Activated CD4-positive, alpha-beta T cell treated with anti-CD3 and anti-CD28 coated beads, Interleukin-2, amount 50 U/mL, for 4 hours (primary cell): ENCODE data around the gene ALG14.
"Not testable (repeated sequence)": the region's sequence is repeated elsewhere in the genome, so short reads cannot be mapped to it uniquely, and the experiment has no call there.

Source experiments
- DNase-seq, 2 experiments: peaks; one replicate each; pipeline ENCODE4 v3.0.0-alpha.2; 2020

The ALG14 gene

GRCh38 chr1:95072532-95073419, at the start of gene ALG14:
Gene ALG14 (minus strand): TSS chr1:95072951. CDS start chr1:95072898, 53 bp downstream.
- peak; percentile 90 to 91 for DNase-seq

GRCh38 chr1:95122151-95122697, 49.5 kb upstream of the ALG14 start:
- DNase-seq, result no peak

GRCh38 chr1:95119273-95119672, 46.5 kb upstream of the ALG14 start:
- no peak for DNase-seq

GRCh38 chr1:95118710-95119109, 46.0 kb upstream of the ALG14 start:
- no peak for DNase-seq

- DNase-seq, result peak; percentile 7 to 14
Measured at GRCh38 chr1:95118067-95118499, 45.3 kb upstream of the ALG14 start.

GRCh38 chr1:95117207-95118066, 44.7 kb upstream of the ALG14 start, which contains the start of gene TLCD4:
Gene TLCD4 (plus strand): TSS chr1:95117355. CDS start chr1:95143902, 26,547 bp downstream.
- peak; percentile 29 to 37 for DNase-seq

- peak; percentile 30 to 38 for DNase-seq
Measured at GRCh38 chr1:95116580-95117206, 43.9 kb upstream of the ALG14 start.

- no peak for DNase-seq
Measured at GRCh38 chr1:95115708-95116137, 43.0 kb upstream of the ALG14 start.

- DNase-seq, result no peak
Measured at GRCh38 chr1:95113684-95114083, 40.9 kb upstream of the ALG14 start.

- no peak for DNase-seq
Measured at GRCh38 chr1:95111014-95111413, 38.3 kb upstream of the ALG14 start.

- no peak for DNase-seq
Measured at GRCh38 chr1:95108792-95109191, 36.0 kb upstream of the ALG14 start.

- DNase-seq, result no peak
Measured at GRCh38 chr1:95098196-95098595, 25.4 kb upstream of the ALG14 start.

GRCh38 chr1:95097426-95097825, 24.7 kb upstream of the ALG14 start:
- no peak for DNase-seq

- no peak for DNase-seq
Measured at GRCh38 chr1:95096218-95096841, 23.6 kb upstream of the ALG14 start.

- no peak for DNase-seq
Measured at GRCh38 chr1:95095833-95096217, 23.1 kb upstream of the ALG14 start.

- no peak for DNase-seq
Measured at GRCh38 chr1:95094923-95095322, 22.2 kb upstream of the ALG14 start.

- DNase-seq, result no peak
Measured at GRCh38 chr1:95093296-95093695, 20.5 kb upstream of the ALG14 start.

- not testable (repeated sequence) for DNase-seq
Measured at GRCh38 chr1:95092891-95093290, 20.1 kb upstream of the ALG14 start.

- DNase-seq, result not testable (repeated sequence)
Measured at GRCh38 chr1:95091290-95091689, 18.5 kb upstream of the ALG14 start.

GRCh38 chr1:95089650-95090287, 17.0 kb upstream of the ALG14 start:
- no peak for DNase-seq

GRCh38 chr1:95088303-95088702, 15.6 kb upstream of the ALG14 start:
- DNase-seq, result no peak
